Activated CD8-positive, alpha-beta memory T cell treated with anti-CD3 and anti-CD28 coated beads, Interleukin-2, amount 50 U/mL, for 24 hours (primary cell): Measurements from ENCODE around the gene TTC23.

Experiments
- DNase-seq: peaks from one replicate; pipeline ENCODE4 v3.0.0-alpha.2; 2020; ENCODE audit errors: extremely low read depth

The TTC23 gene

GRCh38 chr15:99137877-99138276 is 111.5 kb downstream of the TTC23 start:
- no peak for DNase-seq

GRCh38 chr15:99137111-99137546 is 112.3 kb downstream of the TTC23 start:
- no peak for DNase-seq

- DNase-seq = no peak
Observed at GRCh38 chr15:99135194-99135593, 114.2 kb downstream of the TTC23 start.

- DNase-seq = no peak
Observed at GRCh38 chr15:99134317-99134821, 115.0 kb downstream of the TTC23 start.

- DNase-seq = no peak
Observed at GRCh38 chr15:99132634-99133287, 116.6 kb downstream of the TTC23 start.

GRCh38 chr15:99132122-99132521 is 117.3 kb downstream of the TTC23 start:
- DNase-seq = no peak

GRCh38 chr15:99131441-99132023 is 117.8 kb downstream of the TTC23 start:
- no peak for DNase-seq

GRCh38 chr15:99130765-99131440 is 118.5 kb downstream of the TTC23 start:
- DNase-seq = no peak

- no peak for DNase-seq
Observed at GRCh38 chr15:99130314-99130713, 119.1 kb downstream of the TTC23 start.

- no peak for DNase-seq
Observed at GRCh38 chr15:99129644-99130043, 119.7 kb downstream of the TTC23 start.

GRCh38 chr15:99128411-99128810 is 121.0 kb downstream of the TTC23 start:
- DNase-seq = no peak

- DNase-seq = no peak
Observed at GRCh38 chr15:99127773-99128172, 121.6 kb downstream of the TTC23 start.

GRCh38 chr15:99126930-99127329 is 122.5 kb downstream of the TTC23 start:
- no peak for DNase-seq

GRCh38 chr15:99126131-99126588 is 123.2 kb downstream of the TTC23 start:
- no peak for DNase-seq

GRCh38 chr15:99125061-99125891 is 124.1 kb downstream of the TTC23 start:
- no peak for DNase-seq

- DNase-seq = no peak
Observed at GRCh38 chr15:99124641-99125040, 124.7 kb downstream of the TTC23 start.

GRCh38 chr15:99123713-99124451 is 125.5 kb downstream of the TTC23 start:
- no peak for DNase-seq

GRCh38 chr15:99122831-99123712 is 126.3 kb downstream of the TTC23 start:
- DNase-seq = no peak

- no peak for DNase-seq
Observed at GRCh38 chr15:99121691-99122410, 127.5 kb downstream of the TTC23 start.

GRCh38 chr15:99121207-99121606 is 128.2 kb downstream of the TTC23 start:
- no peak for DNase-seq
